Natural killer cell (primary cell): ENCODE results near the gene ZNF107. TPM values are rescaled to one million over a fixed set of nuclear protein-coding genes. Genes with fewer than 3 reads are reported as not detected.

ENCODE experiments used
- ATAC-seq, 3 donors: fragments of 150-1000 bp in 2 of 3; fragments of 200-7000 bp in 1 of 3; cut with Tn5 transposase; 1 replicate in 1 of 3; 2 replicates in 2 of 3; pipeline ENCODE4 v1.10.0; 2021; ENCODE audit warnings: mild to moderate bottlenecking in 2 of 3, moderate library complexity in 2 of 3
- DNase-seq, 2 donors: peaks; one replicate each; pipeline versions ENCODE4 v3.0.0 to v3.0.0-alpha.2; 2013 to 2021; ENCODE audit warnings: mixed read lengths in 1 of 2
- H3K27ac ChIP-seq: one replicate; pipeline ENCODE4 v1.5.1; 2013; ENCODE audit warnings: mild to moderate bottlenecking, low read length
- H3K27me3 ChIP-seq: one replicate; pipeline ENCODE4 v1.6.1; 2013; ENCODE audit warnings: low read length; ENCODE audit not compliant: control insufficient read depth, insufficient read depth
- H3K36me3 ChIP-seq: one replicate; pipeline ENCODE4 v1.6.1; 2013; ENCODE audit warnings: low read length; ENCODE audit not compliant: control insufficient read depth, insufficient read depth
- H3K4me1 ChIP-seq: one replicate; pipeline ENCODE4 v1.6.1; 2013; ENCODE audit warnings: low read length; ENCODE audit not compliant: control insufficient read depth, insufficient read depth
- H3K4me3 ChIP-seq: one replicate; pipeline ENCODE4 v1.5.1; 2013; ENCODE audit warnings: low read length
- H3K9me3 ChIP-seq: one replicate; pipeline ENCODE4 v1.6.1; 2013; ENCODE audit warnings: low read length; ENCODE audit not compliant: control insufficient read depth, insufficient read depth
- H3K27ac Mint-ChIP-seq, 2 donors: one replicate each; pipeline ENCODE4 v1.8.0; 2022; ENCODE audit warnings: mild to moderate bottlenecking in 2 of 2, mixed read lengths in 2 of 2, moderate library complexity in 1 of 2
- H3K27me3 Mint-ChIP-seq, 2 donors: one replicate each; pipeline ENCODE4 v1.8.0; 2022; ENCODE audit warnings: low read depth in 2 of 2, mixed read lengths in 2 of 2
- H3K36me3 Mint-ChIP-seq: one replicate; pipeline ENCODE4 v1.8.0; 2022; ENCODE audit warnings: mixed read lengths
- H3K4me1 Mint-ChIP-seq, 2 donors: one replicate each; pipeline ENCODE4 v1.8.0; 2022; ENCODE audit warnings: mixed read lengths in 2 of 2
- H3K4me3 Mint-ChIP-seq: one replicate; pipeline ENCODE4 v1.8.0; 2022; ENCODE audit warnings: mild to moderate bottlenecking, moderate library complexity, mixed read lengths
- H3K9me3 Mint-ChIP-seq, 2 donors: one replicate each; pipeline ENCODE4 v1.8.0; 2022; ENCODE audit warnings: mixed read lengths in 2 of 2
- WGBS: methylation state at CpG from one replicate; pipeline ENCODE4 v1.1.7; 2013; ENCODE audit warnings: missing lambda C conversion rate; ENCODE audit not compliant: insufficient coverage; 5-methylcytosine and 5-hydroxymethylcytosine counted together
- intact Hi-C: fragments of 100-400 bp; cut with micrococcal nuclease; formaldehyde crosslinking; loops from one replicate; pipeline ENCODE4 v1.14.2; 2022
- total RNA-seq, 4 donors: library from RNA; stranded (reverse); fragments of 120-200 nt in 1 of 4; gene quantifications; one replicate each; pipeline versions ENCODE4 v1.2.3 to v1.2.4, GENCODE V29; 2013 to 2022
- TF ChIP-seq, protein P1 (sequence below): fragments of 200-600 bp; IDR thresholded peaks from one replicate; pipeline ENCODE4 v1.8.0; 2022; ENCODE audit warnings: antibody characterized with exemption

Gene ZNF107
- total RNA-seq, 3 donors from 2014 or later (not counting 1 experiment from before 2014, with no cell fraction given) = 10.3 to 13.3 (median 10.4) TPM

DNA sequence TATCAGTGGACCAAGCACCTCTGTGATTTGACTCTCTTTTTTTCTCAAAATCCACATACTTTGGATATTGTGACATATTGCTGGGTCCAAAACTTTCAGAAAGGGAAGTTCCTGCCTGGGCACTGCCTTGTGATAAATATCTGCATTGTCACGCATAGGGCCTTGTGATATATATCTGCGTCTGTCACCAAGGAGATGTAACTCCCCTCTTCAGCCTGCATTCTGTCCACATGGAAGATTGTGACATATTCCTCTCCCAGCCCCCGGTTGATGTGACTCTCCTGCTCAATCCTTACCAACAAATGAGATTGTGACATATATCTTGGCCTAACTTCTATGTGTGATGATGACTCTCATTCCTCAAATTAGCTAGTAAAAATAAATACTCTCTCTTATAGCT, 25.4 kb upstream of the ZNF107 start:
- Mint-ChIP-seq H3K36me3 (no peaks in the 10 kb centered on the region), H3K27ac (no peak overlapping the region), H3K27me3 (no peaks in the 10 kb centered on the region), H3K9me3 (peaks cover 0 to 3% of the 10 kb centered on the region in 2 donors), H3K4me3 (no peak overlapping the region), H3K4me1 (no peaks in the 10 kb centered on the region)
- ATAC-seq (peak in 1 of 3 donors; percentile 50), DNase-seq (no peak)
- no peaks in the 10 kb centered on the region for H3K36me3 ChIP-seq
- intact Hi-C loops = no loop called here
- H3K27ac ChIP-seq = no peak overlapping the region
- no peaks in the 10 kb centered on the region for H3K9me3 ChIP-seq
- no peak overlapping the region for H3K4me3 ChIP-seq
- H3K4me1 ChIP-seq = no peaks in the 10 kb centered on the region
- TF ChIP-seq, protein P1, sequence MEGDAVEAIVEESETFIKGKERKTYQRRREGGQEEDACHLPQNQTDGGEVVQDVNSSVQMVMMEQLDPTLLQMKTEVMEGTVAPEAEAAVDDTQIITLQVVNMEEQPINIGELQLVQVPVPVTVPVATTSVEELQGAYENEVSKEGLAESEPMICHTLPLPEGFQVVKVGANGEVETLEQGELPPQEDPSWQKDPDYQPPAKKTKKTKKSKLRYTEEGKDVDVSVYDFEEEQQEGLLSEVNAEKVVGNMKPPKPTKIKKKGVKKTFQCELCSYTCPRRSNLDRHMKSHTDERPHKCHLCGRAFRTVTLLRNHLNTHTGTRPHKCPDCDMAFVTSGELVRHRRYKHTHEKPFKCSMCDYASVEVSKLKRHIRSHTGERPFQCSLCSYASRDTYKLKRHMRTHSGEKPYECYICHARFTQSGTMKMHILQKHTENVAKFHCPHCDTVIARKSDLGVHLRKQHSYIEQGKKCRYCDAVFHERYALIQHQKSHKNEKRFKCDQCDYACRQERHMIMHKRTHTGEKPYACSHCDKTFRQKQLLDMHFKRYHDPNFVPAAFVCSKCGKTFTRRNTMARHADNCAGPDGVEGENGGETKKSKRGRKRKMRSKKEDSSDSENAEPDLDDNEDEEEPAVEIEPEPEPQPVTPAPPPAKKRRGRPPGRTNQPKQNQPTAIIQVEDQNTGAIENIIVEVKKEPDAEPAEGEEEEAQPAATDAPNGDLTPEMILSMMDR = no peak
- no peaks in the 10 kb centered on the region for H3K27me3 ChIP-seq
- 35% methylated on average over 2 of the region's 3 CpGs for WGBS

DNA sequence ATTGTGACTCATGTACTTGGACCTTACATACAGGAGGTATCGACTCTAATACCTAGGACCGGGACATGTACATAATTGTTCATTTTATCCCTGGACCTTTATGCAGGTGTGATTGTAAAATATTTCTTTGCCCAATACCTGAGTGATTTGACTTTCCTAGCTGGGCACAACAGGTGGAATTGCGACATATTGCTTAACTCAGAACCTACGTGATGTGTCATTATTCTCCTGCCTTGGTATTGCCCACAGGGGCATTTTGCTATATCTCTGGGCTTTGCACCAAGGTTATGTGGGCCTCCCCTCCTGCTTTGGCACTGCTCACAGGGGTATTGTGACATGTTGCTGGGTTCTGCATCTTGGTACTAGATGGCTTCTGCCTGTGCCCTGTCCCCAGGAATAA, 23.9 kb upstream of the ZNF107 start:
- no peak overlapping the region for H3K4me3 Mint-ChIP-seq
- peaks cover 0 to 3% of the 10 kb centered on the region in 2 donors for H3K9me3 Mint-ChIP-seq
- intact Hi-C loops = no loop called here
- no peak overlapping the region for H3K4me3 ChIP-seq
- H3K27ac Mint-ChIP-seq = no peak overlapping the region
- H3K27me3 Mint-ChIP-seq = no peaks in the 10 kb centered on the region
- DNase-seq = no peak
- H3K9me3 ChIP-seq = no peaks in the 10 kb centered on the region
- WGBS = 98% methylated on average over 4 of the region's 4 CpGs
- no peaks in the 10 kb centered on the region for H3K4me1 ChIP-seq
- H3K36me3 Mint-ChIP-seq = no peaks in the 10 kb centered on the region
- no peak for ATAC-seq
- no peaks in the 10 kb centered on the region for H3K36me3 ChIP-seq
- TF ChIP-seq, protein P1 = no peak
- H3K4me1 Mint-ChIP-seq = no peaks in the 10 kb centered on the region
- no peak overlapping the region for H3K27ac ChIP-seq
- no peaks in the 10 kb centered on the region for H3K27me3 ChIP-seq

DNA sequence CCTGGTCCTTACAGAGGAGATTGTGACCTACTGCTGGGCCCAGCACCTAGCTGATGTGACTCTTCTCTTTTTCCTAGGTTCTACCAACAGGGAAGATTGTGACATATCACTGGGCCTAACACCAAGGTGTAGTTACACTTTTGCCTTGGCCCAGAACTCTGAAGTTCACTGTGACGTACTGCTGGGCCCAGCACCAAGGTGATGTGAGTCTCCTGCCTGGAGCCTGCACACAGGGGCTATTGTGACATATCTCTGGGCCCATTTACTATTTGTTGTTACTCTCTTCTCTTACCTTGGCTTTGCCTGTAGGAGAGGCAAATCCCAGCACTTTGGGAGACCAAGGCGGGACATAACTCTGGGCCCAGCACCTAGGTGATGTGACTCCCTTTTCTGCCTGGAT, 23.1 kb upstream of the ZNF107 start:
- H3K4me3 ChIP-seq = no peak overlapping the region
- no peaks in the 10 kb centered on the region for H3K4me1 Mint-ChIP-seq
- TF ChIP-seq, protein P1 = no peak
- H3K4me3 Mint-ChIP-seq = no peak overlapping the region
- ATAC-seq = no peak
- no peaks in the 10 kb centered on the region for H3K36me3 ChIP-seq
- no peaks in the 10 kb centered on the region for H3K4me1 ChIP-seq
- H3K27ac ChIP-seq = no peak overlapping the region
- no peaks in the 10 kb centered on the region for H3K9me3 ChIP-seq
- H3K36me3 Mint-ChIP-seq = no peaks in the 10 kb centered on the region
- no peaks in the 10 kb centered on the region for H3K27me3 ChIP-seq
- H3K9me3 Mint-ChIP-seq = peaks cover 0 to 3% of the 10 kb centered on the region in 2 donors
- no peaks in the 10 kb centered on the region for H3K27me3 Mint-ChIP-seq
- intact Hi-C loops = no loop called here
- DNase-seq = no peak
- WGBS = 97% methylated on average over 2 of the region's 2 CpGs
- no peak overlapping the region for H3K27ac Mint-ChIP-seq

DNA sequence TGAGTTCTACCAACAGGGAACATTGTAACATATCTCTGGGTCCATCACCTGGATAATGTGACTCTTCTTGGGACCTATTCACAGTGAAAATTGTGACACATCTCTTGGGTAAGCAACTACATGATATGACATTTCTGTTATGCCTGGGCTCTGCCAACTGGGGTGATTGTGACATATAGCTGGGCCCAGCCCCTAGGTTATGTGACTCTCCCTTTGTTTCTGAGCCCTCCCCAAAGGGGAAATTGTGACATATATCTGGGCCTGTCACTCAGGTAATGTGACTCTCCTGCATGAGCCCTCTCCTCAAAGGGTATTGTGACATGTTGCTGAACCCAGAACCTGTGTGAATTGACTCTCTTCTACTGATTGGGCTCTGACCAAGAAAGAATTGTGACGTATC, 22.4 kb upstream of the ZNF107 start:
- Histone ChIP-seq H3K36me3 (no peaks in the 10 kb centered on the region), H3K4me1 (no peaks in the 10 kb centered on the region), H3K27ac (no peak overlapping the region), H3K9me3 (no peaks in the 10 kb centered on the region), H3K4me3 (no peak overlapping the region), H3K27me3 (no peaks in the 10 kb centered on the region)
- Mint-ChIP-seq H3K4me1 (no peaks in the 10 kb centered on the region), H3K4me3 (no peak overlapping the region), H3K9me3 (peaks cover 0 to 3% of the 10 kb centered on the region in 2 donors), H3K27ac (no peak overlapping the region), H3K27me3 (no peaks in the 10 kb centered on the region), H3K36me3 (no peaks in the 10 kb centered on the region)
- ATAC-seq = peak in 1 of 3 donors; percentile 57
- TF ChIP-seq, protein P1 = no peak
- 78% methylated on average over 1 of the region's 1 CpG for WGBS
- intact Hi-C loops = no loop called here
- DNase-seq = no peak
